Measurements from ENCODE around the gene SNX10. TPM values are rescaled to one million over a fixed set of nuclear protein-coding genes. Genes with fewer than 3 reads are reported as not detected.

The SNX10 gene
- total and polyA plus RNA-seq, 2 of the 8 experiments (the other 6 are each of a cell fraction or from before 2014, with no cell fraction given) = 4.4 to 9.6 TPM

DNA sequence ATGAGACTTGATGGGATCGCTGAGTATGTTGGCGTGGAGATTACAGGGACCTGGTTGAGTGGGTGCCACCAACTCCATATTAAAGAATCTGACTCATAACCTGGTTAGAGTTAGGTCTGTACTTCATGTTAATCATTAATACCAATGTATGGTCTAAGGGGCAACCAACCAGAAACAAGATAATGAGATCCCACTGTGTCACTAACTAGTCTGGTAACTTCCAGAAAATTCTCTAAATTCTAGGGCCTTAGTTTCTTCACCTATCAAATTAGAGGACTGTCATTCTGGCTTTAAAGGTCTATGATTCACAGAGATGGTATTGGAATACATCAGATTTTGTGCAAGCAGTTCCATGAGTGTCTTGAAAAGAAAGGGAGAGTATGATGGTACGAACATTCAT is 102.2 kb downstream of the SNX10 start:
- H3K14ac ChIP-seq (ENCODE audit: insufficient read length) = no peak overlapping the region
- H4K20me1 ChIP-seq (replicated peaks in 1 of 2; ENCODE audit: control insufficient read depth in 1 of 2, insufficient read depth in 2 of 2, low read length in 2 of 2) = no peaks in the 10 kb centered on the region
- H3K9ac ChIP-seq (replicated peaks in 1 of 4; ENCODE audit: extremely low read depth in 1 of 4, low read depth in 3 of 4, low read length in 3 of 4) = no peak overlapping the region
- H3K4ac ChIP-seq (replicated peaks; ENCODE audit: insufficient read length, low read depth, low read length) = no peak overlapping the region
- H3K4me3 ChIP-seq (ENCODE audit: extremely low read depth in 1 of 4, insufficient read depth in 2 of 4, low read depth in 3 of 4, low read length in 4 of 4) = no peak overlapping the region
- no peak overlapping the region for H3K4me2 ChIP-seq (ENCODE audit: insufficient read depth in 1 of 2, low read depth in 2 of 2, low read length in 2 of 2)
- ChIA-PET CTCF (ENCODE audit: partially characterized antibody) (interaction anchor here (0.9 kb wide), 1 partner anchor 17 kb away, joined by 5 read pairs; no protein-coding TSS in a partner anchor), POLR2A (ENCODE audit: partially characterized antibody) (no interaction called here)
- no peak overlapping the region for H3K18ac ChIP-seq (ENCODE audit: extremely low read depth, low read length)
- TF ChIP-seq NRF1 (IDR thresholded peaks at IDR 0.05; ENCODE audit: low read depth, low read length) (no peak), TCF12 (IDR thresholded peaks at IDR 0.05; ENCODE audit: low read depth, low read length) (no peak), POU5F1 (IDR thresholded peaks at IDR 0.05; ENCODE audit: low read depth, low read length) (no peak), CBX8 (IDR thresholded peaks at IDR 0.05; ENCODE audit: borderline replicate concordance, low read depth, low read length) (no peak), RFX5 (IDR thresholded peaks at IDR 0.05; ENCODE audit: borderline replicate concordance, low read depth, low read length) (no peak), CREB1 (IDR thresholded peaks at IDR 0.05) (no peak), SIRT6 (IDR thresholded peaks at IDR 0.05; ENCODE audit: low read length) (no peak), POLR2A (IDR thresholded peaks at IDR 0.05; ENCODE audit: control extremely low read depth in 1 of 2, low read depth in 2 of 2, low read length in 2 of 2) (no peak), BCL11A (IDR thresholded peaks at IDR 0.05; ENCODE audit: low read depth in 2 of 2, low read length in 2 of 2) (no peak), ASH2L (IDR thresholded peaks at IDR 0.05; ENCODE audit: low read length) (no peak), SP4 (IDR thresholded peaks at IDR 0.05; ENCODE audit: low read length) (no peak)
- no peak overlapping the region for H2AK5ac ChIP-seq (ENCODE audit: low read depth, low read length)
- no peaks in the 10 kb centered on the region for H3K9me3 ChIP-seq (ENCODE audit: insufficient read depth in 2 of 2, low read depth in 1 of 2, low read length in 1 of 2)
- H3K36me3 ChIP-seq (ENCODE audit: control insufficient read depth in 2 of 4, insufficient read depth in 4 of 4, low read length in 3 of 4) = no peaks in the 10 kb centered on the region
- H3K79me2 ChIP-seq (ENCODE audit: control insufficient read depth in 1 of 2, insufficient read depth in 2 of 2, low read length in 2 of 2) = no peaks in the 10 kb centered on the region
- no peak overlapping the region for H3K27ac ChIP-seq (ENCODE audit: low read depth, low read length)
- H4K91ac ChIP-seq (replicated peaks; ENCODE audit: insufficient read length, low read length) = no peak overlapping the region
- H3K4me1 ChIP-seq (replicated peaks in 1 of 4; ENCODE audit: control insufficient read depth in 3 of 4, insufficient read depth in 4 of 4, low read length in 3 of 4) = peaks cover 0 to 9% (median 3%) of the 10 kb centered on the region in 4 experiments; a peak in 5 of 7 replicates
- no peak overlapping the region for H2AFZ ChIP-seq (ENCODE audit: low read length)
- H4K5ac ChIP-seq (ENCODE audit: insufficient read length, low read depth, low read length) = no peak overlapping the region
- no peak for DNase-seq (ENCODE audit: low read depth in 1 of 2, low spot score in 2 of 2)
- H4K8ac ChIP-seq (ENCODE audit: extremely low read depth, insufficient read depth, low read length) = no peak overlapping the region
- no peak for FAIRE-seq
- no peak overlapping the region for H2BK20ac ChIP-seq (ENCODE audit: low read length)
- no peaks in the 10 kb centered on the region for H3K79me1 ChIP-seq (ENCODE audit: low read depth, low read length)
- no peak overlapping the region for H2BK120ac ChIP-seq (replicated peaks; ENCODE audit: low read depth, low read length)
- H2BK15ac ChIP-seq (ENCODE audit: low read length) = no peak overlapping the region
- H2BK5ac ChIP-seq (ENCODE audit: low read depth, low read length) = no peak overlapping the region
- WGBS, 2 experiments (ENCODE audit: extremely low coverage in 1 of 2, insufficient coverage in 1 of 2, insufficient read length in 1 of 2, insufficient replicate concordance in 2 of 2, low coverage in 1 of 2, low lambda C conversion rate in 2 of 2, missing lambda C conversion rate in 1 of 2) = 77% methylated on average over 3 of the region's 3 CpGs; no CpG with 5 or more reads in 1 of the 2 experiments
- H3K56ac ChIP-seq (replicated peaks; ENCODE audit: insufficient read length, low read depth, low read length) = no peak overlapping the region
- H3K23me2 ChIP-seq (ENCODE audit: low read depth, low read length) = peaks cover 1% of the 10 kb centered on the region; the same call in 1 of the 2 replicates
- no peak overlapping the region for H3K23ac ChIP-seq (ENCODE audit: insufficient read length)
- no peaks in the 10 kb centered on the region for H3K27me3 ChIP-seq (replicated peaks in 1 of 4; ENCODE audit: control insufficient read depth in 3 of 4, extremely low read depth in 1 of 4, insufficient read depth in 3 of 4, low read length in 3 of 4)
- no peak overlapping the region for H2BK12ac ChIP-seq (ENCODE audit: low read depth, low read length)

Measured in H1 (cell line).